HG03354 (cell line): Measurements from ENCODE around the gene ARHGAP20.

Experiments
- ATAC-seq: cut with Tn5 transposase; IDR thresholded peaks from one replicate; pipeline ENCODE4 v1.9.1; 2021; ENCODE audit warnings: mild to moderate bottlenecking; ENCODE audit not compliant: unreplicated experiment, poor library complexity, severe bottlenecking

ARHGAP20 gene

GRCh38 chr11:110720431-110721275, 8.4 kb upstream of the ARHGAP20 start:
- ATAC-seq: no peak

GRCh38 chr11:110716361-110716760, 4.1 kb upstream of the ARHGAP20 start:
- no peak for ATAC-seq

GRCh38 chr11:110715541-110715940, 3.3 kb upstream of the ARHGAP20 start:
- ATAC-seq: no peak

- ATAC-seq: no peak
Observed at GRCh38 chr11:110713449-110713776, 1.2 kb upstream of the ARHGAP20 start.

GRCh38 chr11:110712659-110713448, 617 bp upstream of the ARHGAP20 start:
- ATAC-seq: peak; percentile 30

- ATAC-seq: no peak
Observed at GRCh38 chr11:110711448-110711775, 825 bp downstream of the ARHGAP20 start.

GRCh38 chr11:110710628-110711381, 1.4 kb downstream of the ARHGAP20 start:
- no peak for ATAC-seq

- ATAC-seq: no peak
Observed at GRCh38 chr11:110704210-110704864, 7.9 kb downstream of the ARHGAP20 start.

- no peak for ATAC-seq
Observed at GRCh38 chr11:110691926-110692325, 20.3 kb downstream of the ARHGAP20 start.

GRCh38 chr11:110689306-110689705, 22.9 kb downstream of the ARHGAP20 start:
- ATAC-seq: no peak

- ATAC-seq: no peak
Observed at GRCh38 chr11:110679323-110679975, 32.8 kb downstream of the ARHGAP20 start.

- ATAC-seq: no peak
Observed at GRCh38 chr11:110675548-110675947, 36.7 kb downstream of the ARHGAP20 start.

- no peak for ATAC-seq
Observed at GRCh38 chr11:110665689-110666465, 46.4 kb downstream of the ARHGAP20 start.

GRCh38 chr11:110655967-110656366, 56.3 kb downstream of the ARHGAP20 start:
- ATAC-seq: no peak

- no peak for ATAC-seq
Observed at GRCh38 chr11:110654456-110654855, 57.8 kb downstream of the ARHGAP20 start.

GRCh38 chr11:110645253-110645652, 67.0 kb downstream of the ARHGAP20 start:
- no peak for ATAC-seq

GRCh38 chr11:110634370-110634769, 77.9 kb downstream of the ARHGAP20 start:
- no peak for ATAC-seq

- ATAC-seq: no peak
Observed at GRCh38 chr11:110631551-110631950, 80.7 kb downstream of the ARHGAP20 start.

- no peak for ATAC-seq
Observed at GRCh38 chr11:110629594-110629993, 82.6 kb downstream of the ARHGAP20 start.
